Fibroblast of villous mesenchyme (primary cell): ENCODE measurements around the gene B3GALNT2. TPM values are rescaled to one million over a fixed set of nuclear protein-coding genes. Genes with fewer than 3 reads are reported as not detected.

Experiments used
- DNase-seq: peaks from one replicate; pipeline ENCODE4 v3.0.0-alpha.2; 2010; ENCODE audit warnings: low read depth
- H3K4me3 ChIP-seq: 2 replicates; pipeline ENCODE4 v1.5.1; 2011; ENCODE audit warnings: low read depth, mild to moderate bottlenecking, low read length
- total RNA-seq: library from RNA; depleted of rRNA; stranded (reverse); fragments of >200 nt; gene quantifications from 2 replicates; pipeline ENCODE4 v1.2.3, GENCODE V29; 2012
- TF ChIP-seq, protein P1 (sequence below): IDR thresholded peaks from 2 replicates; pipeline ENCODE4 v1.5.1; 2012; ENCODE audit warnings: low read depth, mild to moderate bottlenecking, low read length; ENCODE audit not compliant: insufficient read depth

Gene B3GALNT2
- total RNA-seq, 1 donor, result 74.3 TPM

DNA sequence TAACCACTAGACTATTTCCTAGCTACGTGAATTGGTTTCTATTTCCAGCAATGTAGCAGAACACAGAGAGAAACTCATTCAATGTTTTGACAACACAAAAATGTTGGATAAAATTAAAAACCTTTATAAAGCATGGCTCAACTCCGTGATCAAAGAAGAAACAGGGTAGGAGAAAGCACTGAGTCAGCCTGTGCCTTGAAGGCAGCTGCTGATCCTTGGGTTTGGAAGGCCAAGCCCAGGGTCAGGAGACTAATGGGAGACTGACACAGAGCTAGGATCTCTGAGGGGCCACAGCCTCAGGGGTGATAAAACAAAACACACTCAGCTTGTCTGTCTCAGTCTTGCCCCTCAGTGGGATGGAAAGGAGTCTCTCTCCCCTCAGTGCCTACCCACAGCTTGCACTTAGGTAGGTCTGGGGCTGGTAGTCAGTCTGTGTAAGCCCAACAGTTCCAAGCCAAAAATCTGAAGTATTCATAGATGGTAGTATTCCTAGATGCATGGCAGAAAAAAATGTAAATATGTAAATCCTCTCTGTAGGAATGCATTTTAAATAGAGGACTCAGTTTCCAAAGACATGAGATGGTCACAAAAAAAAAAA lies 53.3 kb downstream of the B3GALNT2 start:
- DNase-seq, result peak; percentile 32
- TF ChIP-seq, protein P1, sequence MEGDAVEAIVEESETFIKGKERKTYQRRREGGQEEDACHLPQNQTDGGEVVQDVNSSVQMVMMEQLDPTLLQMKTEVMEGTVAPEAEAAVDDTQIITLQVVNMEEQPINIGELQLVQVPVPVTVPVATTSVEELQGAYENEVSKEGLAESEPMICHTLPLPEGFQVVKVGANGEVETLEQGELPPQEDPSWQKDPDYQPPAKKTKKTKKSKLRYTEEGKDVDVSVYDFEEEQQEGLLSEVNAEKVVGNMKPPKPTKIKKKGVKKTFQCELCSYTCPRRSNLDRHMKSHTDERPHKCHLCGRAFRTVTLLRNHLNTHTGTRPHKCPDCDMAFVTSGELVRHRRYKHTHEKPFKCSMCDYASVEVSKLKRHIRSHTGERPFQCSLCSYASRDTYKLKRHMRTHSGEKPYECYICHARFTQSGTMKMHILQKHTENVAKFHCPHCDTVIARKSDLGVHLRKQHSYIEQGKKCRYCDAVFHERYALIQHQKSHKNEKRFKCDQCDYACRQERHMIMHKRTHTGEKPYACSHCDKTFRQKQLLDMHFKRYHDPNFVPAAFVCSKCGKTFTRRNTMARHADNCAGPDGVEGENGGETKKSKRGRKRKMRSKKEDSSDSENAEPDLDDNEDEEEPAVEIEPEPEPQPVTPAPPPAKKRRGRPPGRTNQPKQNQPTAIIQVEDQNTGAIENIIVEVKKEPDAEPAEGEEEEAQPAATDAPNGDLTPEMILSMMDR, result no peak
- no peak overlapping the region for H3K4me3 ChIP-seq

DNA sequence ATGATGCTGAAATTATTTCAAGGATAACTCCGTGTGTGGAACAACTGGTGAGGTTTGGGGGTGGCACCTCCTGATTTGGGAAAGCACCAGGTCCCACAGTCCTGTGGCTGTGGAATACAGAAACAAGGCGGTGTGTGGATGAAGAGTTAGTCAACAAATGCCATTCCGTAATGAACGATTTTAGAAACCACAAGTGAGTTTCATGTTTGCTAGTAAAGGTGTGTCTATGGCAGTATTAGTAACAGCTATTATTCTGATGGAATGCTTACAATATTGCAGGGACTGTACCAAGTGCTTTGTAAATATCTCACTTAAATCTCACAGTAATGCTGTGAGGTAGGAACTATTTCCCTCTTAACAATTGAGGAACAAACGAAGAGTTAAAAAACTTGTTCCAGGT lies 53.8 kb downstream of the B3GALNT2 start:
- no peak overlapping the region for H3K4me3 ChIP-seq
- TF ChIP-seq, protein P1, result no peak
- no peak for DNase-seq

DNA sequence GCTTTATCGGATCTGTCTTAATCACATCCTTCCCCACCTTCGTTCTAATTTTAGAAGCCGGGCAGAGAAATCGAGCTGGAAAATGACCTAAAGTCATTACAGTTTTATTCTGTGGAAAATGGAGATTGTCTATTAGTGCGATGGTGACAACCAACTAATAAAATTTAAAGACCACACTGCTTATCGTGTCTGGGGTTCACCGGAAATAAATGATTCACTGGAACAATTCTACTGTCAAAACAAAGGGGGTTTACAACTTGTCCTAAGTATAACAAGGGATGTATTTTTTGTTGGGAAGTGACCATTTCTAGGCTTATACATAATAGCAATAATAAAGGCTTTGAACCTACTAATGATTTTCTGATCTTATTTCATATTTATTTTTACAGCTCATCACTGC lies 55.6 kb downstream of the B3GALNT2 start:
- DNase-seq, result no peak
- TF ChIP-seq, protein P1, result no peak
- H3K4me3 ChIP-seq, result no peak overlapping the region

DNA sequence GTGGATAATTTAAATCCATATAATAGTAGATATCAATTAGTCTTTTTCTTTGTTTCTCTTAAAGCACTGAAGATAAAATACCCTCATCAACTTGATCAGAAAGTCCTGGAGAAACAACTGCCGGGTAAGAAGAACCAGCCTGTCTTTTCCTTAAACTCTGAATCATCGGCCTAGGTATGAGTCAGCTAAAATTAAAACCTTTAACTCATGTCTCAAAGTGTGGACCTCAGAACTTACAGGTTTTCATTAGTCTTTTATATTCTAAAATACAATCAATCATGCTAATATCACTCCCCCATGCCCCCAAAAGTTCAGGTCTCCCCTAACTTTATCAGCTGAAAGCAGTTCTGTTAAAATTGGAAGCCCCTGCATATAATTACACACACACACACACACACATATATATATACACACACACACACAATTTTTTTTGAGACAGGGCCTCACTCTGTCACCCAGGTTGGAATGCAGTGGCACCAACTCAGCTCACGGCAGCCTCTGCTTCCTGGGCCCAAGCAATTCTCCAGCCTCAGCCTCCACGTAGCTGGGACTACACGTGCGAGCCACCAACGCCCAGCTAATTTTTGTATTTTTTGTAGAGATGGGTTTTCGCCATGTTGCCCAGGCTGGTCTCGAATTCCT lies 61.3 kb downstream of the B3GALNT2 start:
- peak; percentile 76 for DNase-seq
- no peak overlapping the region for H3K4me3 ChIP-seq
- TF ChIP-seq, protein P1, result no peak

DNA sequence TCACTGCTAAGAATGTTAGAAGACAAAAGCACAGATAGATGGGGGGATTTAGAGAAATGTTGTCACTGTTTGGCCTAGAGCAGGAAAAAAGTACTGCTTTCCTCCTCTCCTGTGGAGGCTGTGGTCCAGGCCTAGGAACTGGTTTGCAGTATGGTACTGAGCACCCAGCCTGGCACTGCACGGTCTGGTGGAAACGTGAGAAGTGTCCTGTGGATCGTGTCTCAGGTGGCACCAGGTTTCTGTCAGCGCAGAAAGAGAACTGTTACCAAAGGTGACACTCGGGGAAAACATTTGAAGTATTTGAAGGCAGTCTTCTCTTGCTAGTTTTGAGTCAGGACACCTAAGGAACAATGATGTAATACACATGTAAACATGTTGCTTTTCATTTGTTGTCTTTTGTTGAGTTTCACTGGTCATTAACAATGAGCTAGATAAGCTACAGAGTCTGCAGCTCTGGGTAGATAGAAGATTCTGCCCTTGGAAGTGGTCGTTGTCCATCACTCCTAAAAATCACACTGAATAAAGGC lies 63.0 kb downstream of the B3GALNT2 start:
- no peak overlapping the region for H3K4me3 ChIP-seq
- TF ChIP-seq, protein P1, result no peak
- DNase-seq, result no peak

DNA sequence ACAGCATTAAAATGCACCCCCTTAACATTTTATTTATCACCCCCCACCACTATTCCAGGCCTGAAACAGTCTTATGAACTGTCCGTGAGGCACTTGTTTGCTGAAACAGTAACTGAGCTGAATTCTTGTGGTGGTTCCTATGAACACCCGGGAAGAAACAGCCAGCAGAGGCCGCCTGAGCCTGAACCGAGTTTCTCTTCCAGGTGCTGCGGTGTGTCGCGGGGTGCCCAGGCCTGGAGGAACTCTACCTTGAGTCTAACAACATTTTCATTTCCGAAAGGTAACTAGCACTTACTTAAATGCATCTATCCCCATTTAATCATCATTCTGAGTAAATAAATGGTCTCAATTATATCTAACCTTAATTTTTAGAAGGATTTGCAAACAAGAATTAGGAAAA lies 70.3 kb downstream of the B3GALNT2 start:
- DNase-seq, result no peak
- H3K4me3 ChIP-seq, result no peak overlapping the region
- TF ChIP-seq, protein P1, result no peak
